ENCODE measurements around the gene MTOR.

DNA sequence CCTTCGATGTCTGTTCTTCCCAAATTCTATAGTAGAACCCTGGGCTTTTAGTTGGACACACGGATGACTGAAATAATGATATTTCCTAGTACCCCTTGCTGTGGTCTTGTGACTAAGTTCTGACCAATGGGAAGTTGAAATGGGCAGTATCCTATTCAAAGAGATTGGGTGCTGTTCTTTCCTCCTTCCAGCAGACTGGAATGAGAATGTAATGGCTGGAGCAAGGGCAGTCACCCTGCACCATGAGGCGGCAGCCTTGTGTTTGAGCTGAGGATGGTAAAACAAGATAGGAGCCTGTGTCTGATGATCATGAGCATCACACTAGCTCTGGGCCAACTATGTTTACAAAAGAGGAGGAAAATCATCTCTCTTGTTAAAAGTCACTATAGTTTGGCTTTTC, 197.4 kb downstream of the MTOR start:
- TF ChIP-seq, protein P1, sequence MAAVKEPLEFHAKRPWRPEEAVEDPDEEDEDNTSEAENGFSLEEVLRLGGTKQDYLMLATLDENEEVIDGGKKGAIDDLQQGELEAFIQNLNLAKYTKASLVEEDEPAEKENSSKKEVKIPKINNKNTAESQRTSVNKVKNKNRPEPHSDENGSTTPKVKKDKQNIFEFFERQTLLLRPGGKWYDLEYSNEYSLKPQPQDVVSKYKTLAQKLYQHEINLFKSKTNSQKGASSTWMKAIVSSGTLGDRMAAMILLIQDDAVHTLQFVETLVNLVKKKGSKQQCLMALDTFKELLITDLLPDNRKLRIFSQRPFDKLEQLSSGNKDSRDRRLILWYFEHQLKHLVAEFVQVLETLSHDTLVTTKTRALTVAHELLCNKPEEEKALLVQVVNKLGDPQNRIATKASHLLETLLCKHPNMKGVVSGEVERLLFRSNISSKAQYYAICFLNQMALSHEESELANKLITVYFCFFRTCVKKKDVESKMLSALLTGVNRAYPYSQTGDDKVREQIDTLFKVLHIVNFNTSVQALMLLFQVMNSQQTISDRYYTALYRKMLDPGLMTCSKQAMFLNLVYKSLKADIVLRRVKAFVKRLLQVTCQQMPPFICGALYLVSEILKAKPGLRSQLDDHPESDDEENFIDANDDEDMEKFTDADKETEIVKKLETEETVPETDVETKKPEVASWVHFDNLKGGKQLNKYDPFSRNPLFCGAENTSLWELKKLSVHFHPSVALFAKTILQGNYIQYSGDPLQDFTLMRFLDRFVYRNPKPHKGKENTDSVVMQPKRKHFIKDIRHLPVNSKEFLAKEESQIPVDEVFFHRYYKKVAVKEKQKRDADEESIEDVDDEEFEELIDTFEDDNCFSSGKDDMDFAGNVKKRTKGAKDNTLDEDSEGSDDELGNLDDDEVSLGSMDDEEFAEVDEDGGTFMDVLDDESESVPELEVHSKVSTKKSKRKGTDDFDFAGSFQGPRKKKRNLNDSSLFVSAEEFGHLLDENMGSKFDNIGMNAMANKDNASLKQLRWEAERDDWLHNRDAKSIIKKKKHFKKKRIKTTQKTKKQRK (IDR thresholded peaks at IDR 0.05; ENCODE audit: low read depth, low read length), result no peak
- TF ChIP-seq FOXM1 (IDR thresholded peaks at IDR 0.05; ENCODE audit: low read depth, low read length) (no peak), YY1 (IDR thresholded peaks at IDR 0.05; ENCODE audit: low read depth, low read length) (no peak), ETV6 (conservative IDR thresholded peaks at IDR 0.05 in 1 of 2, IDR thresholded peaks at IDR 0.05 in 1 of 2; ENCODE audit: borderline replicate concordance in 1 of 2, low read depth in 1 of 2) (no peak), TBL1XR1 (IDR thresholded peaks at IDR 0.05; ENCODE audit: low read depth, low read length) (no peak)
- TF ChIP-seq, protein P2, sequence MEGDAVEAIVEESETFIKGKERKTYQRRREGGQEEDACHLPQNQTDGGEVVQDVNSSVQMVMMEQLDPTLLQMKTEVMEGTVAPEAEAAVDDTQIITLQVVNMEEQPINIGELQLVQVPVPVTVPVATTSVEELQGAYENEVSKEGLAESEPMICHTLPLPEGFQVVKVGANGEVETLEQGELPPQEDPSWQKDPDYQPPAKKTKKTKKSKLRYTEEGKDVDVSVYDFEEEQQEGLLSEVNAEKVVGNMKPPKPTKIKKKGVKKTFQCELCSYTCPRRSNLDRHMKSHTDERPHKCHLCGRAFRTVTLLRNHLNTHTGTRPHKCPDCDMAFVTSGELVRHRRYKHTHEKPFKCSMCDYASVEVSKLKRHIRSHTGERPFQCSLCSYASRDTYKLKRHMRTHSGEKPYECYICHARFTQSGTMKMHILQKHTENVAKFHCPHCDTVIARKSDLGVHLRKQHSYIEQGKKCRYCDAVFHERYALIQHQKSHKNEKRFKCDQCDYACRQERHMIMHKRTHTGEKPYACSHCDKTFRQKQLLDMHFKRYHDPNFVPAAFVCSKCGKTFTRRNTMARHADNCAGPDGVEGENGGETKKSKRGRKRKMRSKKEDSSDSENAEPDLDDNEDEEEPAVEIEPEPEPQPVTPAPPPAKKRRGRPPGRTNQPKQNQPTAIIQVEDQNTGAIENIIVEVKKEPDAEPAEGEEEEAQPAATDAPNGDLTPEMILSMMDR (IDR thresholded peaks at IDR 0.05 in 2 of 3, conservative IDR thresholded peaks at IDR 0.05 in 1 of 3; ENCODE audit: control insufficient read depth in 2 of 3, extremely low read depth in 1 of 3, insufficient read depth in 1 of 3, low read depth in 3 of 3, low read length in 3 of 3), result no peak
- TF ChIP-seq, protein P3, sequence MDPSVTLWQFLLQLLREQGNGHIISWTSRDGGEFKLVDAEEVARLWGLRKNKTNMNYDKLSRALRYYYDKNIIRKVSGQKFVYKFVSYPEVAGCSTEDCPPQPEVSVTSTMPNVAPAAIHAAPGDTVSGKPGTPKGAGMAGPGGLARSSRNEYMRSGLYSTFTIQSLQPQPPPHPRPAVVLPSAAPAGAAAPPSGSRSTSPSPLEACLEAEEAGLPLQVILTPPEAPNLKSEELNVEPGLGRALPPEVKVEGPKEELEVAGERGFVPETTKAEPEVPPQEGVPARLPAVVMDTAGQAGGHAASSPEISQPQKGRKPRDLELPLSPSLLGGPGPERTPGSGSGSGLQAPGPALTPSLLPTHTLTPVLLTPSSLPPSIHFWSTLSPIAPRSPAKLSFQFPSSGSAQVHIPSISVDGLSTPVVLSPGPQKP (IDR thresholded peaks at IDR 0.05; ENCODE audit: low read depth, low read length), result no peak
